22Rv1 (cell line): Measurements from ENCODE around the gene AAK1.

Experiments
- ZFX ChIP-seq: fragments of 450-650 bp; IDR thresholded peaks from 2 replicates; pipeline ENCODE4 v1.6.1; 2017; ENCODE audit warnings: antibody characterized with exemption, borderline replicate concordance
- TF ChIP-seq, protein P1 (sequence below): fragments of 450-650 bp; IDR thresholded peaks from 2 replicates; pipeline ENCODE4 v1.5.1; 2017; ENCODE audit warnings: mild to moderate bottlenecking

DNA sequence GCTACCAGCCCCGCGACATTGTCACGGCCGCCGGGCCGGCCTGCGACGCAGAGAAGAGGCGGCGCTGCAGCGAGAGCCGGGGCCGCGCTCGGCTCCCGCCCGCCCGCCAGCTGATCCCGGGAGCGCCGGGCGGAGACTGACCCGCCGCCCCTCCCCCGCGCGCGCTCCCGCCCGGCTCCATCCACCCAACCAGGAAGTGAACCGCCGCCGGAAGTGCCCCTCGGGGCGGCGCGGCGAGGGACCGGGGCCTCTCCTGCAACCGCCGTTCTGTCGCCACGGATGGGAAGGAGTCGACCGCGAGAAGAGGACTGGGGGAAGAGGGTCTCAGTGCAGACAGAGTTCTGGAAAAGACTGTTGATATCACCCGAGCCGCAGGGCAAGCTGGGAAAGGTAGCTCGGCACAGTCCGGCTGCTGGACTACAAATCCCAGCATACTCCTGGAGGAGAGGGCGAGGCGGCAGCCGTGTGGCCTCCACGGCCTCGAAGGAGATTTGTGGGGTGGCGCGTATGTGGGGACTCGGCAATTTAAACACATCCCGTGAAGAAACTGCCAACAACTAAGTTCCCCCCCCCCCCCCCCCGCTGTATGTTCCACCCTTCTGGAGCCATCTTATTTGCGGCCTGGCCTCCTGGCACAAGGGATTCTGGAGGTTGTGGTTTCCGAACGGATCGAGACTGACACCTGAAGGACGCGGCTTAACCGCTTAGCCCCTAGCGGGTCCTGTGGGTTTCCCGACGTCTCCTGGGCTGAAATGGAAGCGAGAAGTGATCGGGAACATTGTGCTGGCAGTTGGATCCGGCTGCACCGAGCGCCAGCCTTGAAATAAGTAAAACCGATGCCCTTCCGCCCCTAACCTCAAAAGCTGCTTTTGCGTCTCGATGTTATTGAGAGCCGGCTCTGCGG is at the start of gene AAK1:
- TF ChIP-seq, protein P1, sequence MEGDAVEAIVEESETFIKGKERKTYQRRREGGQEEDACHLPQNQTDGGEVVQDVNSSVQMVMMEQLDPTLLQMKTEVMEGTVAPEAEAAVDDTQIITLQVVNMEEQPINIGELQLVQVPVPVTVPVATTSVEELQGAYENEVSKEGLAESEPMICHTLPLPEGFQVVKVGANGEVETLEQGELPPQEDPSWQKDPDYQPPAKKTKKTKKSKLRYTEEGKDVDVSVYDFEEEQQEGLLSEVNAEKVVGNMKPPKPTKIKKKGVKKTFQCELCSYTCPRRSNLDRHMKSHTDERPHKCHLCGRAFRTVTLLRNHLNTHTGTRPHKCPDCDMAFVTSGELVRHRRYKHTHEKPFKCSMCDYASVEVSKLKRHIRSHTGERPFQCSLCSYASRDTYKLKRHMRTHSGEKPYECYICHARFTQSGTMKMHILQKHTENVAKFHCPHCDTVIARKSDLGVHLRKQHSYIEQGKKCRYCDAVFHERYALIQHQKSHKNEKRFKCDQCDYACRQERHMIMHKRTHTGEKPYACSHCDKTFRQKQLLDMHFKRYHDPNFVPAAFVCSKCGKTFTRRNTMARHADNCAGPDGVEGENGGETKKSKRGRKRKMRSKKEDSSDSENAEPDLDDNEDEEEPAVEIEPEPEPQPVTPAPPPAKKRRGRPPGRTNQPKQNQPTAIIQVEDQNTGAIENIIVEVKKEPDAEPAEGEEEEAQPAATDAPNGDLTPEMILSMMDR = 0 out of 2 replicates have a peak, but pooled peaks have one; percentile 10
- no peak for TF ChIP-seq ZFX
